A673 (cell line): ENCODE results near the gene HDAC4. TPM values are rescaled to one million over a fixed set of nuclear protein-coding genes. Genes with fewer than 3 reads are reported as not detected.

ENCODE experiments used
- BruUV-seq: library from RNA; stranded (reverse); fragments of 400-500 nt; replicated peaks from 2 replicates; lab custom pipeline; 2021; lab: Mats Ljungman, UMichigan
- CTCF ChIA-PET: fragments of 300-600 bp; sonication (Branson Sonifier 250); formaldehyde crosslinking; loops from one replicate; lab custom pipeline; 2022; ENCODE audit warnings: antibody characterized with exemption; lab: Charles Lee
- POLR2A ChIA-PET: fragments of 300-600 bp; sonication (Branson Sonifier 250); formaldehyde crosslinking; loops from one replicate; lab custom pipeline; 2022; ENCODE audit warnings: antibody characterized with exemption; ENCODE audit not compliant: low non-redundant PET; lab: Charles Lee
- DNase-seq: peaks from one replicate; pipeline ENCODE4 v3.0.0-alpha.2; 2015; ENCODE audit warnings: low spot score
- H3K27ac ChIP-seq: fragments of 200-600 bp; sonication (generic); 2 replicates; pipeline ENCODE4 v1.5.1; 2016; ENCODE audit warnings: mixed run types, low read depth, mild to moderate bottlenecking, mixed read lengths, antibody characterized with exemption, low read length; ENCODE audit not compliant: poor library complexity, severe bottlenecking
- H3K27me3 ChIP-seq: fragments of 200-600 bp; sonication (generic); replicated peaks from 2 replicates; pipeline ENCODE4 v1.6.1; 2017; ENCODE audit warnings: mixed run types, low read depth, mild to moderate bottlenecking, mixed read lengths, antibody characterized with exemption, low read length; ENCODE audit not compliant: insufficient read depth, poor library complexity
- H3K36me3 ChIP-seq: fragments of 200-600 bp; sonication (generic); 2 replicates; pipeline ENCODE4 v1.6.1; 2016; ENCODE audit warnings: mixed run types, mild to moderate bottlenecking, mixed read lengths, antibody characterized with exemption, low read length; ENCODE audit not compliant: insufficient read depth, poor library complexity, severe bottlenecking
- H3K4me1 ChIP-seq: fragments of 200-600 bp; sonication (generic); 2 replicates; pipeline ENCODE4 v1.6.1; 2017; ENCODE audit warnings: mixed run types, mild to moderate bottlenecking, mixed read lengths, antibody characterized with exemption, low read length; ENCODE audit not compliant: insufficient read depth, poor library complexity, severe bottlenecking
- H3K4me3 ChIP-seq: fragments of 200-600 bp; sonication (generic); 2 replicates; pipeline ENCODE4 v1.5.1; 2016; ENCODE audit warnings: low read depth, mixed run types, mild to moderate bottlenecking, mixed read lengths, low read length; ENCODE audit not compliant: poor library complexity, severe bottlenecking
- H3K9me3 ChIP-seq: fragments of 200-600 bp; sonication (generic); 2 replicates; pipeline ENCODE4 v1.6.1; 2016; ENCODE audit warnings: mixed run types, low read depth, mild to moderate bottlenecking, mixed read lengths, antibody characterized with exemption, low read length; ENCODE audit not compliant: poor library complexity, severe bottlenecking
- EZH2 ChIP-seq: fragments of 200-600 bp; sonication (generic); IDR thresholded peaks from 2 replicates; pipeline ENCODE4 v1.6.1; 2017; ENCODE audit warnings: borderline replicate concordance, low read depth, mild to moderate bottlenecking, mixed read lengths, antibody characterized with exemption, low read length; ENCODE audit not compliant: poor library complexity, severe bottlenecking
- intact Hi-C: fragments of 100-400 bp; cut with micrococcal nuclease; formaldehyde crosslinking; loops from one replicate; pipeline ENCODE4 v1.10.0; 2022; ENCODE audit not compliant: unreplicated experiment
- total RNA-seq: library from RNA; stranded (reverse); gene quantifications from 2 replicates; pipeline ENCODE4 v1.2.3, GENCODE V29; 2021
- TF ChIP-seq, protein P1 (sequence below): fragments of 300-800, 200-600 bp; sonication (generic); conservative IDR thresholded peaks from 2 replicates; pipeline ENCODE4 v1.5.1; 2017; ENCODE audit warnings: low read depth, mild to moderate bottlenecking, antibody characterized with exemption, low read length, moderate library complexity, mixed read lengths

HDAC4 gene
- total RNA-seq, 1 experiment from 2014 or later, result 40.0 TPM

GRCh38 chr2:239192975-239193374, 207.8 kb downstream of the HDAC4 start:
- Histone ChIP-seq H3K9me3 (no peaks in the 10 kb centered on the region), H3K27me3 (no peaks in the 10 kb centered on the region), H3K27ac (no peak overlapping the region), H3K4me1 (peaks cover 16% of the 10 kb centered on the region), H3K4me3 (no peak overlapping the region), H3K36me3 (peaks cover 8% of the 10 kb centered on the region)
- DNase-seq, result no peak
- TF ChIP-seq, protein P1, sequence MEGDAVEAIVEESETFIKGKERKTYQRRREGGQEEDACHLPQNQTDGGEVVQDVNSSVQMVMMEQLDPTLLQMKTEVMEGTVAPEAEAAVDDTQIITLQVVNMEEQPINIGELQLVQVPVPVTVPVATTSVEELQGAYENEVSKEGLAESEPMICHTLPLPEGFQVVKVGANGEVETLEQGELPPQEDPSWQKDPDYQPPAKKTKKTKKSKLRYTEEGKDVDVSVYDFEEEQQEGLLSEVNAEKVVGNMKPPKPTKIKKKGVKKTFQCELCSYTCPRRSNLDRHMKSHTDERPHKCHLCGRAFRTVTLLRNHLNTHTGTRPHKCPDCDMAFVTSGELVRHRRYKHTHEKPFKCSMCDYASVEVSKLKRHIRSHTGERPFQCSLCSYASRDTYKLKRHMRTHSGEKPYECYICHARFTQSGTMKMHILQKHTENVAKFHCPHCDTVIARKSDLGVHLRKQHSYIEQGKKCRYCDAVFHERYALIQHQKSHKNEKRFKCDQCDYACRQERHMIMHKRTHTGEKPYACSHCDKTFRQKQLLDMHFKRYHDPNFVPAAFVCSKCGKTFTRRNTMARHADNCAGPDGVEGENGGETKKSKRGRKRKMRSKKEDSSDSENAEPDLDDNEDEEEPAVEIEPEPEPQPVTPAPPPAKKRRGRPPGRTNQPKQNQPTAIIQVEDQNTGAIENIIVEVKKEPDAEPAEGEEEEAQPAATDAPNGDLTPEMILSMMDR, result no peak
- no peak for TF ChIP-seq EZH2
- CTCF ChIA-PET, result no interaction called here
- intact Hi-C loops, result no loop called here
- no TSS peak for BruUV-seq
- POLR2A ChIA-PET, result no interaction called here

DNA sequence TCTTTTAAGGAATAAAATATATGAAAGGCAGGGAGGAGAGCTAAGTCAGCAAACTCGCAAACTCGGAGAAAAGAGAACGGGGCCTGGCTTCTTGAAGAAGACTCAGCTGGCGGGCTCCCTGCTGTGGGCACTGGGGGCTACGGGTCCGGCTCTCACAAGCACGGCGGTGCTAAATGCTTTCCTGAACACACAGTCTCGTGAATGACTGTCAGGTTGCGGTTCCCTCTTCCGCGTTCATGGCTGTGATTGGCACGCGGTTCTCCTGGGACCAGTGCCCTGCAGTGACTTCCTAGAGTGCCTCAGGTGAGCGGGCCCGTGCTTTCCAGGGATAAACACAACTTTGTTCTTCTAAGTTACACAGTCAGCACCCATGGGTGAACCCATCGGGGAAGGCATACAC, 208.4 kb downstream of the HDAC4 start:
- DNase-seq, result no peak
- Histone ChIP-seq H3K36me3 (peaks cover 8% of the 10 kb centered on the region), H3K27ac (no peak overlapping the region), H3K9me3 (no peaks in the 10 kb centered on the region), H3K4me3 (no peak overlapping the region), H3K4me1 (peaks cover 16% of the 10 kb centered on the region), H3K27me3 (no peaks in the 10 kb centered on the region)
- no TSS peak for BruUV-seq
- no peak for TF ChIP-seq EZH2
- TF ChIP-seq, protein P1, result no peak
- POLR2A ChIA-PET, result no interaction called here
- intact Hi-C loops, result no loop called here
- CTCF ChIA-PET, result no interaction called here

DNA sequence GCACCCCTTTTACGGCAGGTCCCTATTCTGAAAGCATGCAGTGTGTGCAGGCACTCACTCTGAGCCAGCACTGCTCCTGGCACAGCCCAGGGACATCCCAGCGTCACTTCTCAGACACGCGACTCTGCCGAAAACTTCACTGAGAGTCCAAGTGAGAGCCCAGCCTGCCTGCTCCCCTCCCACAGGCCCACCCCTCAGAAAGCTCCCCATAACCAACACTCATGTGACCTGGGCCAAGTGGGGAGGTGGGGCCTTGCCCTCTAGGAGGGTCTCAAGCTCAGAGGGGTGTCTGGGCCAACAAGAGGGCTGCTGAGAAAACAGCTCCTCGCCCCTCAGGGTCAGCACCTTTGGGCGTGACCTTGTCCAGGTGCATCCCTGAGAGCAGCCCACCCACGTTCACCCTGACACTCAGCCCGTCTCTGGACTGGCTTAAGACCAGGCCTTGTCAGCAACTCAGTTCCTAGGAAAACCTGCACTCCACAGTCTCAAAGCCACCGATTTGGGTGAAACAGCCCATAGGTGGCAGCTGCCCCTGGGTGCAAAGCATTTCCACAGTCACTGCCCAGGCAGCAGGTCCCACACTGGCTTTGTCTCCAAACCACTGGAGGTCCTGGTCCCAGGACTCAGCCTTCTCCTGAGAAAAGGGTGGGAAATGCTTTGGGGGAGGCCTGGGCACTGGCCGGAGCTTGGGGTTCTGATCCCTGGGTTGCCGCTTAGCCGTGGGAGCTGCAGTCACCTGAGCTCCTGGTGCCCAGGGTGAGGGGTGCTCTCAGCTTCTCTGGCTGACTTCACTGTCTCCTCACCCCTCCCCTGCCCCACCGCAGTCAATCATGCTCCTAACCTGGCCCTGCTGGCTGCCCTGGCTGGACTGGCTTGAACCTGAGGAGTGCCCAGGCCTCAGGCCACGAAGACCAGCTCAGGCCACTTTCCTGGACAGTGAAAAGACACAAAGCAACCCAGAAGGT, 209.6 kb downstream of the HDAC4 start:
- no TSS peak for BruUV-seq
- no peak overlapping the region for H3K4me3 ChIP-seq
- intact Hi-C loops, result no loop called here
- no peak overlapping the region for H3K27ac ChIP-seq
- peaks cover 16% of the 10 kb centered on the region for H3K4me1 ChIP-seq
- ChIA-PET POLR2A (no interaction called here), CTCF (interaction anchor here (0.7 kb wide), 1 partner anchor 49 kb away, joined by 3 read pairs; no protein-coding TSS in a partner anchor)
- peaks cover 8% of the 10 kb centered on the region for H3K36me3 ChIP-seq
- no peaks in the 10 kb centered on the region for H3K27me3 ChIP-seq
- no peaks in the 10 kb centered on the region for H3K9me3 ChIP-seq
- no peak for TF ChIP-seq EZH2
- TF ChIP-seq, protein P1, result no peak
- DNase-seq, result no peak
